HG03066 (cell line): ENCODE results near the gene ZFHX2.

ENCODE experiments used
- ATAC-seq: cut with Tn5 transposase; IDR thresholded peaks from one replicate; pipeline ENCODE4 v1.9.1; 2021; ENCODE audit warnings: low read depth; ENCODE audit not compliant: unreplicated experiment

Gene ZFHX2

GRCh38 chr14:23561873-23562821, 10.6 kb upstream of the ZFHX2 start:
- no peak for ATAC-seq

- no peak for ATAC-seq
Observed at GRCh38 chr14:23561259-23561658, 9.7 kb upstream of the ZFHX2 start.

GRCh38 chr14:23559926-23560520, 8.5 kb upstream of the ZFHX2 start:
- no peak for ATAC-seq

- no peak for ATAC-seq
Observed at GRCh38 chr14:23559010-23559925, 7.7 kb upstream of the ZFHX2 start.

- ATAC-seq = no peak
Observed at GRCh38 chr14:23558346-23559009, 6.9 kb upstream of the ZFHX2 start.

- ATAC-seq = no peak
Observed at GRCh38 chr14:23557946-23558345, 6.4 kb upstream of the ZFHX2 start.

GRCh38 chr14:23557521-23557920, 6.0 kb upstream of the ZFHX2 start:
- ATAC-seq = no peak

- ATAC-seq = no peak
Observed at GRCh38 chr14:23556700-23557440, 5.3 kb upstream of the ZFHX2 start.

GRCh38 chr14:23555882-23556699, 4.5 kb upstream of the ZFHX2 start, which contains the start of gene THTPA:
Gene THTPA (plus strand): TSS chr14:23556271. CDS start chr14:23556758, 487 bp downstream.
- peak; percentile 87 for ATAC-seq

GRCh38 chr14:23555533-23555881, 3.9 kb upstream of the ZFHX2 start:
- no peak for ATAC-seq

- no peak for ATAC-seq
Observed at GRCh38 chr14:23550812-23551265, 726 bp downstream of the ZFHX2 start.

- no peak for ATAC-seq
Observed at GRCh38 chr14:23550131-23550811, 1.3 kb downstream of the ZFHX2 start.

- no peak for ATAC-seq
Observed at GRCh38 chr14:23548351-23549318, 2.9 kb downstream of the ZFHX2 start.

- no peak for ATAC-seq
Observed at GRCh38 chr14:23547924-23548323, 3.6 kb downstream of the ZFHX2 start.

GRCh38 chr14:23546450-23547035, 5.0 kb downstream of the ZFHX2 start:
- ATAC-seq = no peak

- no peak for ATAC-seq
Observed at GRCh38 chr14:23545740-23546365, 5.7 kb downstream of the ZFHX2 start.
